A549 (cell line): ENCODE results near the gene LENG1. TPM values are rescaled to one million over a fixed set of nuclear protein-coding genes. Genes with fewer than 3 reads are reported as not detected.

Source experiments
- ATAC-seq, 2 experiments: fragments of 200-7000 bp in 1 of 2; fragments of >200 bp in 1 of 2; cut with Nextera tagmentation in 1 of 2; cut with Tn5 transposase in 1 of 2; 3 replicates each; pipeline versions ENCODE4 v1.8.0 to v1.9.1; 2018 to 2020; ENCODE audit warnings: mild to moderate bottlenecking in 1 of 2, moderate library complexity in 1 of 2
- CTCF ChIA-PET: fragments of 300-600 bp; sonication (Branson Sonifier 250); formaldehyde crosslinking; extraction: SDS; loops from one replicate; lab custom pipeline; 2021; ENCODE audit warnings: antibody characterized with exemption, inconsistent platforms; lab: Yijun Ruan, JAX
- POLR2A ChIA-PET: fragments of 350-600 bp; formaldehyde crosslinking; extraction: SDS; loops from one replicate; lab custom pipeline; 2021; ENCODE audit warnings: antibody characterized with exemption, inconsistent platforms; lab: Yijun Ruan, JAX
- DNase-seq, 2 experiments: peaks; one replicate each; pipeline versions ENCODE4 v3.0.0 to v3.0.0-alpha.2; 2011 to 2016; ENCODE audit warnings: low read depth in 1 of 2, low spot score in 1 of 2
- FAIRE-seq: peaks from 2 replicates; lab custom pipeline; 2011; peaks lifted over from hg19 to GRCh38; lab: Jason Lieb, UNC
- H3K27ac ChIP-seq, 2 experiments: fragments of >200 bp; sonication (Bioruptor Twin); formaldehyde crosslinking; 3 replicates each; pipeline ENCODE4 v1.5.1; 2016 to 2017
- H3K4me1 ChIP-seq: fragments of >200 bp; sonication (Bioruptor Twin); formaldehyde crosslinking; 3 replicates; pipeline ENCODE4 v1.6.1; 2016
- H3K4me2 ChIP-seq: fragments of >200 bp; sonication (Bioruptor Twin); formaldehyde crosslinking; 3 replicates; pipeline ENCODE4 v1.6.1; 2016
- H3K4me3 ChIP-seq: fragments of >200 bp; sonication (Bioruptor Twin); formaldehyde crosslinking; 3 replicates; pipeline ENCODE4 v1.5.1; 2016
- H3K9me3 ChIP-seq: fragments of >200 bp; sonication (Bioruptor Twin); formaldehyde crosslinking; 3 replicates; pipeline ENCODE4 v1.6.1; 2016
- CHD4 ChIP-seq: fragments of 200-600 bp; sonication (generic); IDR thresholded peaks from 2 replicates; pipeline ENCODE4 v1.6.1; 2016; ENCODE audit warnings: antibody characterized with exemption, mild to moderate bottlenecking, borderline replicate concordance
- EHF ChIP-seq: fragments of 250-450 bp; sonication (Bioruptor Pico); IDR thresholded peaks from 2 replicates; pipeline ENCODE4 v1.5.0; 2020; ENCODE audit warnings: mild to moderate bottlenecking
- EHMT2 ChIP-seq: fragments of 200-600 bp; sonication (generic); IDR thresholded peaks from 2 replicates; pipeline ENCODE4 v1.6.1; 2016; ENCODE audit warnings: antibody characterized with exemption, low read depth, mild to moderate bottlenecking, moderate library complexity
- FOSB ChIP-seq: fragments of 250-450 bp; sonication (Bioruptor Pico); IDR thresholded peaks from 2 replicates; pipeline ENCODE4 v1.5.0; 2020; ENCODE audit warnings: mild to moderate bottlenecking, moderate library complexity
- FOXS1 ChIP-seq: fragments of 250-450 bp; sonication (Bioruptor Pico); IDR thresholded peaks from 2 replicates; pipeline ENCODE4 v1.5.0; 2020; ENCODE audit warnings: mild to moderate bottlenecking, moderate library complexity
- GATA3 ChIP-seq: IDR thresholded peaks from 2 replicates; pipeline ENCODE4 v1.6.1; 2012; ENCODE audit warnings: borderline replicate concordance
- NPAS2 ChIP-seq: fragments of 250-450 bp; sonication (Bioruptor Pico); IDR thresholded peaks from 2 replicates; pipeline ENCODE4 v1.8.0; 2022; ENCODE audit warnings: mild to moderate bottlenecking, moderate library complexity, borderline replicate concordance
- POLR2A ChIP-seq: IDR thresholded peaks from 2 replicates; pipeline ENCODE4 v1.6.1; 2012; ENCODE audit warnings: mild to moderate bottlenecking, low read length
- ZC3H11A ChIP-seq: fragments of 450-650 bp; IDR thresholded peaks from 2 replicates; pipeline ENCODE4 v1.6.1; 2014; ENCODE audit warnings: antibody characterized with exemption, mild to moderate bottlenecking
- ZNF302 ChIP-seq: fragments of 250-450 bp; sonication (Bioruptor Pico); IDR thresholded peaks from 2 replicates; pipeline ENCODE4 v1.9.0; 2021; ENCODE audit warnings: inconsistent platforms, mild to moderate bottlenecking, moderate library complexity
- WGBS: methylation state at CpG from one replicate; pipeline ENCODE4 v1.1.6; 2017; ENCODE audit errors: missing lambda C conversion rate; 5-methylcytosine and 5-hydroxymethylcytosine counted together
- polyA plus RNA-seq, 4 experiments: library from polyadenylated mRNA; depleted of rRNA in 3 of 4; stranded (reverse); fragments of >200 nt; fragmentation: RNase III in 1 of 4; extraction: RNeasy Plus Mini Kit Qiagen cat#74134 plus additional on column Dnase treatment in 1 of 4; gene quantifications; 2 replicates in 3 of 4; 3 replicates in 1 of 4; pipeline ENCODE4 v1.2.3, GENCODE V29; 2011 to 2017
- TF ChIP-seq, protein P1 (sequence below): fragments of 250-450 bp; sonication (Bioruptor Pico); IDR thresholded peaks from 2 replicates; pipeline ENCODE4 v1.5.0; 2020; ENCODE audit warnings: low read depth, mild to moderate bottlenecking, moderate library complexity
- TF ChIP-seq, protein P2 (sequence below): IDR thresholded peaks from 2 replicates; pipeline ENCODE4 v1.6.1; 2012; ENCODE audit warnings: low read depth, borderline replicate concordance
- TF ChIP-seq, protein P3 (sequence below): fragments of 450-650 bp; IDR thresholded peaks from 2 replicates; pipeline ENCODE4 v1.6.1; 2014; ENCODE audit warnings: antibody characterized with exemption
- TF ChIP-seq, protein P4 (sequence below): IDR thresholded peaks from 2 replicates; pipeline ENCODE4 v1.6.1; 2012
- TF ChIP-seq, protein P5 (sequence below): fragments of >200 bp; sonication (Bioruptor Twin); formaldehyde crosslinking; IDR thresholded peaks from 3 replicates; pipeline ENCODE4 v1.5.1; 2016

The LENG1 gene
- polyA plus RNA-seq, 2 of the 4 experiments (the other 2 are of a cell fraction): 13.3 to 13.8 TPM

DNA sequence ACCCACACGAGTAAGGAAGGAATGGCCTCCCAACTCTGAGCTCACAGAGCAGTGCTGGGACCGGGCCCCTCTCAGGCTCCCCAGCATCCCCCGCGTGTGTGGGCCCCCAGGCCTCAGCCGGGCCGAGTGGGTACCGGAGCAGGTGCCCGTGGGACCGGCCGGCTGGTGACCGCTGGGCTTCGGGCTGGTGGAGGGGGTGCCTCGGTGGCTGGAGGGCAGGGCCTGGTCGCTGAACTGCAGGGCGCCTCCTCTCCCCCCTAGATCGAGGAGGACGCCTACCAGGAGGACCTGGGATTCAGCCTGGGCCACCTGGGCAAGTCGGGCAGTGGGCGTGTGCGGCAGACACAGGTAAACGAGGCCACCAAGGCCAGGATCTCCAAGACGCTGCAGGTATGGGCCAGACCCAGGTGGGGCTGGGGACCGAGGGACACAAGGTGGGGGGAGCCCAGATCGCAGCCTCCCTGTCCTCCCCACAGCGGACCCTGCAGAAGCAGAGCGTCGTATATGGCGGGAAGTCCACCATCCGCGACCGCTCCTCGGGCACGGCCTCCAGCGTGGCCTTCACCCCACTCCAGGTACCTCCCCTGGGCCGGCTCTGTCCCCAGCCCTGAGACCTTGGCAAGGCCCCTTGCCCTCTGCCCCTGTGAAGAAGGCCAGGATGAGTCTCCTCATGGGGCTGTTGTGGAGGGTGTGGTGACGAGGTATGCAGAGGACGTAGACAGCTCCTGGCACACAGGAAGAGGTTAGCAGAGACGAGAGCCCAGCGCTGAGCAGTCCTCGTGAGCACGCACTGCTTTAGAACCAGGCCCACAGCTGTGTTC lies 30.5 kb downstream of the LENG1 start:
- no peak overlapping the region for H3K4me3 ChIP-seq
- H3K27ac ChIP-seq: no peak overlapping the region
- ATAC-seq (no peak; a peak in 1 of 6 replicates), DNase-seq (no peak), FAIRE-seq (no peak)
- ChIA-PET POLR2A (interaction anchor here (1.0 to 1.3 kb wide), 2 partner anchors 8 to 14 kb away, joined by 4 to 5 read pairs; partner anchors contain the start of genes CNOT3, PRPF31 and TFPT), CTCF (no interaction called here)
- WGBS: 97% methylated on average over 37 of the region's 41 CpGs
- H3K4me1 ChIP-seq: no peaks in the 10 kb centered on the region
- H3K4me2 ChIP-seq: no peak overlapping the region
- H3K9me3 ChIP-seq: no peaks in the 10 kb centered on the region
- TF ChIP-seq EHMT2: no peak
- TF ChIP-seq NPAS2 (CRISPR knock-in tag): no peak
- TF ChIP-seq FOSB (CRISPR knock-in tag): no peak
- no peak for TF ChIP-seq ZC3H11A
- TF ChIP-seq, protein P1, sequence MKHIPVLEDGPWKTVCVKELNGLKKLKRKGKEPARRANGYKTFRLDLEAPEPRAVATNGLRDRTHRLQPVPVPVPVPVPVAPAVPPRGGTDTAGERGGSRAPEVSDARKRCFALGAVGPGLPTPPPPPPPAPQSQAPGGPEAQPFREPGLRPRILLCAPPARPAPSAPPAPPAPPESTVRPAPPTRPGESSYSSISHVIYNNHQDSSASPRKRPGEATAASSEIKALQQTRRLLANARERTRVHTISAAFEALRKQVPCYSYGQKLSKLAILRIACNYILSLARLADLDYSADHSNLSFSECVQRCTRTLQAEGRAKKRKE (CRISPR knock-in tag): no peak
- TF ChIP-seq POLR2A: no peak
- TF ChIP-seq, protein P2, sequence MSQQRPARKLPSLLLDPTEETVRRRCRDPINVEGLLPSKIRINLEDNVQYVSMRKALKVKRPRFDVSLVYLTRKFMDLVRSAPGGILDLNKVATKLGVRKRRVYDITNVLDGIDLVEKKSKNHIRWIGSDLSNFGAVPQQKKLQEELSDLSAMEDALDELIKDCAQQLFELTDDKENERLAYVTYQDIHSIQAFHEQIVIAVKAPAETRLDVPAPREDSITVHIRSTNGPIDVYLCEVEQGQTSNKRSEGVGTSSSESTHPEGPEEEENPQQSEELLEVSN: no peak
- TF ChIP-seq EHF (CRISPR knock-in tag): no peak
- TF ChIP-seq, all 56 proteins: peak for 0

DNA sequence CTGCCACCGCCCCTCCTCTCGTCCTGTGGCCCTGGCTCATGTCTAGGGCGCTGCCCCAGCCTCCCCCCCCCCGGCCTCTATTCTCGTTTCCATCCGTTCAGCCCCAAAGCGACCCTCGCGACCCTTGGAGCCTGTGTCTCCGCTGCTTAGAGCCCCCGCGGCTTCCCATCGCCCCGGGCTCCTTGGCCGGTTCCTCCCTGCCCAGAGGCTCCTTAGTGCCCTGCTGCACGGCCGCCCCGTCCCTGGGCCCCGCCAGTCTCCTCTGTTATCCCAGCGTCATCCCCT lies 31.1 kb downstream of the LENG1 start:
- 91% methylated on average over 19 of the region's 20 CpGs for WGBS
- CTCF ChIA-PET: no interaction called here
- no peaks in the 10 kb centered on the region for H3K9me3 ChIP-seq
- TF ChIP-seq, protein P3, sequence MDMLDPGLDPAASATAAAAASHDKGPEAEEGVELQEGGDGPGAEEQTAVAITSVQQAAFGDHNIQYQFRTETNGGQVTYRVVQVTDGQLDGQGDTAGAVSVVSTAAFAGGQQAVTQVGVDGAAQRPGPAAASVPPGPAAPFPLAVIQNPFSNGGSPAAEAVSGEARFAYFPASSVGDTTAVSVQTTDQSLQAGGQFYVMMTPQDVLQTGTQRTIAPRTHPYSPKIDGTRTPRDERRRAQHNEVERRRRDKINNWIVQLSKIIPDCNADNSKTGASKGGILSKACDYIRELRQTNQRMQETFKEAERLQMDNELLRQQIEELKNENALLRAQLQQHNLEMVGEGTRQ: no peak
- TF ChIP-seq, protein P4, sequence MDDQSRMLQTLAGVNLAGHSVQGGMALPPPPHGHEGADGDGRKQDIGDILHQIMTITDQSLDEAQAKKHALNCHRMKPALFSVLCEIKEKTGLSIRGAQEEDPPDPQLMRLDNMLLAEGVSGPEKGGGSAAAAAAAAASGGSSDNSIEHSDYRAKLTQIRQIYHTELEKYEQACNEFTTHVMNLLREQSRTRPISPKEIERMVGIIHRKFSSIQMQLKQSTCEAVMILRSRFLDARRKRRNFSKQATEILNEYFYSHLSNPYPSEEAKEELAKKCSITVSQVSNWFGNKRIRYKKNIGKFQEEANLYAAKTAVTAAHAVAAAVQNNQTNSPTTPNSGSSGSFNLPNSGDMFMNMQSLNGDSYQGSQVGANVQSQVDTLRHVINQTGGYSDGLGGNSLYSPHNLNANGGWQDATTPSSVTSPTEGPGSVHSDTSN: no peak
- TF ChIP-seq CHD4 (no peak), POLR2A (no peak), ZNF302 (no peak), FOXS1 (CRISPR knock-in tag) (no peak), GATA3 (no peak)
- TF ChIP-seq, protein P5, sequence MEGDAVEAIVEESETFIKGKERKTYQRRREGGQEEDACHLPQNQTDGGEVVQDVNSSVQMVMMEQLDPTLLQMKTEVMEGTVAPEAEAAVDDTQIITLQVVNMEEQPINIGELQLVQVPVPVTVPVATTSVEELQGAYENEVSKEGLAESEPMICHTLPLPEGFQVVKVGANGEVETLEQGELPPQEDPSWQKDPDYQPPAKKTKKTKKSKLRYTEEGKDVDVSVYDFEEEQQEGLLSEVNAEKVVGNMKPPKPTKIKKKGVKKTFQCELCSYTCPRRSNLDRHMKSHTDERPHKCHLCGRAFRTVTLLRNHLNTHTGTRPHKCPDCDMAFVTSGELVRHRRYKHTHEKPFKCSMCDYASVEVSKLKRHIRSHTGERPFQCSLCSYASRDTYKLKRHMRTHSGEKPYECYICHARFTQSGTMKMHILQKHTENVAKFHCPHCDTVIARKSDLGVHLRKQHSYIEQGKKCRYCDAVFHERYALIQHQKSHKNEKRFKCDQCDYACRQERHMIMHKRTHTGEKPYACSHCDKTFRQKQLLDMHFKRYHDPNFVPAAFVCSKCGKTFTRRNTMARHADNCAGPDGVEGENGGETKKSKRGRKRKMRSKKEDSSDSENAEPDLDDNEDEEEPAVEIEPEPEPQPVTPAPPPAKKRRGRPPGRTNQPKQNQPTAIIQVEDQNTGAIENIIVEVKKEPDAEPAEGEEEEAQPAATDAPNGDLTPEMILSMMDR: no peak
- H3K4me3 ChIP-seq: no peak overlapping the region
- POLR2A ChIA-PET: interaction anchor here (1.3 kb wide), 1 partner anchor 9 kb away, joined by 5 read pairs; the partner anchor contains the start of gene CNOT3
- H3K4me2 ChIP-seq: no peak overlapping the region
- DNase-seq: no peak
- H3K27ac ChIP-seq: no peak overlapping the region
- no peaks in the 10 kb centered on the region for H3K4me1 ChIP-seq
- no peak for FAIRE-seq
- no peak for ATAC-seq
